B cell (primary cell): ENCODE results near the gene STMP1.

ENCODE experiments used
- CTCF ChIP-seq: fragments of 200-600 bp; IDR thresholded peaks from one replicate; pipeline ENCODE4 v1.8.0; 2022; ENCODE audit warnings: antibody characterized with exemption, mild to moderate bottlenecking
- EZH2 ChIP-seq: IDR thresholded peaks from 2 replicates; pipeline ENCODE4 v1.6.1; 2012; ENCODE audit warnings: borderline replicate concordance, low read depth, mild to moderate bottlenecking, moderate library complexity, low read length; ENCODE audit not compliant: insufficient read depth, poor library complexity, severe bottlenecking

DNA sequence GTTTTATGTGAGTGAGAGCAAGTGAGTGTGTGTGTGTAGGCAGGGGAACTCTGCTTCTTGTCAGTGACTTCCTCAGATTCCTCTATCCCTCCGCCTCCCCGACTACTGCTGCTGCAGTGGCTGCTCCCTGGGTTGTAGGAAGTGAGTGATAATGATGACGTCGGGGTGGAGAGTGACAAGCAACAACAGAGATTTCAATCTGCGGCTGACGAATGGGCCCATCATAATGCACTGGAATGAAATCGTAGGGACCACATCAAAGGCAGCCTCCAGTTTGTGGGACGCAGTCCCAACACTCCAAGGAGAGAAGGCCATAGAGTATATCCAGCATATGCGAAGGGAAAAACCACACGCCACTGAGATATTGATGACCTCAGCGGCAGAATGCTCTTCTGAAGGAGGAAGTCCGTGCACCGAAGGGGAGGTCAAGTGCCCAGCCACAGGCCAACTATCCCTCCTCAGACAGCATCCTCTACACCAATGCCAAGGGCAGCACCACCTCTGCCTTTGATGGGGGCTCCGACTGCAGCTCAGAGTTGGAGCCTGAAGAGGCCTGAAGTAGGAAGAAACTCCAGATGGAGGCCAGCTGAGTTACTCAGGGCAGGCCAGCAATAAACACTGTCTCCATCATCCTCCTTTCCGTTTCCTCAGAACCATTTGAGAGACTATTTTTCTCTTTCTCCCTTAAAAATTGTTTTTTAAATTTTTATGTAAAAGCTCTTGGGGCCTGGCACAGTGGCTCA is 11.3 kb upstream of the STMP1 start:
- no peak for TF ChIP-seq CTCF
- TF ChIP-seq EZH2: no peak
